ENCODE results near the gene SOX3.

- TF ChIP-seq POLR2AphosphoS5 (IDR thresholded peaks at IDR 0.05; ENCODE audit: low read depth, low read length) (no peak), SIN3A (IDR thresholded peaks at IDR 0.05; ENCODE audit: low read depth) (no peak), YY1 (IDR thresholded peaks at IDR 0.05; ENCODE audit: extremely low read depth, insufficient replicate concordance, low read depth, low read length) (no peak), EZH2 (IDR thresholded peaks at IDR 0.05) (no peak), CTCF (IDR thresholded peaks at IDR 0.05 in 2 of 3, conservative IDR thresholded peaks at IDR 0.05 in 1 of 3; ENCODE audit: borderline replicate concordance in 1 of 3, insufficient read depth in 1 of 3, low read depth in 2 of 3, low read length in 2 of 3) (no peak), REST (IDR thresholded peaks at IDR 0.05; ENCODE audit: low read depth) (no peak), FOSL1 (IDR thresholded peaks at IDR 0.05; ENCODE audit: low read depth) (no peak), RAD21 (IDR thresholded peaks at IDR 0.05; ENCODE audit: low read depth) (no peak), ZBTB33 (IDR thresholded peaks at IDR 0.05; ENCODE audit: extremely low read depth, insufficient replicate concordance, low read length) (no peak)
These were observed 6.0 kb upstream of the SOX3 start for GRCh38 chrX:140510895-140511295.
